GM21528 (cell line): ENCODE data around the gene HES5.
A peak's percentile ranks its signal among the peaks of the same experiment; 100 is the strongest.
"Not testable (repeated sequence)": the region's sequence is repeated elsewhere in the genome, so short reads cannot be mapped to it uniquely, and the experiment has no call there.

Source experiments
- ATAC-seq: cut with Tn5 transposase; IDR thresholded peaks from one replicate; pipeline ENCODE4 v1.9.1; 2021; ENCODE audit warnings: mild to moderate bottlenecking, moderate library complexity; ENCODE audit not compliant: unreplicated experiment, low FRiP score

The HES5 gene

GRCh38 chr1:2549367-2550029, 19.4 kb upstream of the HES5 start:
- ATAC-seq: not testable (repeated sequence)

DNA sequence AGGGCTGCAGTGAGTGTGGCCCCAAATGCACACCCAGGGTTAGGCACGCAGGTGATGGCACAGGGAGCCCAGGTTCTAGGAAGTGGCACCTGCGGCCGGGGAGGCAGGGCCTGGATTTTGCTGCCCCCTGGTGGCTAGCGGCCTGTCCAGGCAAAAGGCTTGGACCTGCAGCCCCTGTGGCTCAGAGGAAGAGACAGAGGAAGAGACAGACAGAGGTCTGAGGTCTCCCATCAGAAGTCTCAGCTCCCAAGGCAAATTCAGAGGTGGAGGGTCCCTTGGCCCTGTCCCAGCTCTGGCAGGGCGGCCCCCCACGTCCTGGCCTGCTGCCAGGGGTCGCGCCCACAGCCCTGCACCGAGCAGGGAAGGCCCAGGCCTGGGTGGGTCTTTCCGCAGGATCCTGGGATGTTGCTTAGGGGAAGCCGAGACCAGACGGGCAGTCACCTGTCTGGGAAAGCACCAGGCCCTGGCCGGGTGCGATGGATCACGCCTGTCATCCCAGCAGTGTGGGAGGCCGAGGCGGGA, 18.1 kb upstream of the HES5 start:
- peak; percentile 30 for ATAC-seq

DNA sequence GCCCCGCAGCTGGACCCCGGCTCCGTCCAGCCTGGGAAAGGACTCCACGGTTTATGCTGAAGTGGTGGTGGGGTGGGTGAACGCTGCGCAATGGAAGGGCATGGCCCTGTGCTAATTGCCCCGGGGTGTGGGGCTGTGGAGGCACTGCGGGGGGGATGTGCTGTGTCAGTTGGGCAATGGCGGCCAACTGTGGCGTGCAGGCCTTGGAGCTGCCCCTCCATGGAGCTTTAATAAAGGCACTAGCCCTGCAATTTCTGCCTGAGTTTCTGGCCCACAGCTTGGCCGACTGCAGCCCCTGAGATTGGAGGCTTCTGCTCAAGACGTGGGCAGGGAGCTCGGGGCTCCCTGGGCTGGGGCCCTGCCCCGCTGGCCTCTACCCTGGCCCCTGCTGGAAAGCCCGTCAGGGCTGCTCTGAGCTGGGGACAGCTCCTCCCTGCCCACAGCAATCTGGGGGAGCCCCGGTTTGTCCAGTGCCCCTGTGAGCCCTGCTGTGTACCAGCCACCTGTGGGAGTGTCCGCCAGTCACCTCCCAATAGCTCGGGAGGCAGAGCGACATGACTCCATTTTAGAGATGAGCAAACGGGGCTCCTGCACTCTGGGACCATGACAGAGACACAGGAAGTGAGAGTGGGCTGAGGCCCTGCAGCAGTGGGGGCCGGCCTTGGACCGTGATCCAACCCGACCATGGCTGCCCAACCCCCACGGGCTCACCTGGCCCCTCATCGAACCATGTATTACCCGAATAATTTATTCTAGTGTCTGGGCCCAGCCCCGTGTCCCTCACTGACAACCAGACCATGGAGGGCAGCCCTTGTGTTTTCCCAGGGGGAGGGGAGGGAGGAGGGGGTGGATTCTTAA, 17.4 kb upstream of the HES5 start:
- no peak for ATAC-seq

- ATAC-seq: peak; percentile 27
Observed at GRCh38 chr1:2546515-2547209, 16.6 kb upstream of the HES5 start.

GRCh38 chr1:2545754-2546514, 15.9 kb upstream of the HES5 start:
- peak; percentile 31 for ATAC-seq

DNA sequence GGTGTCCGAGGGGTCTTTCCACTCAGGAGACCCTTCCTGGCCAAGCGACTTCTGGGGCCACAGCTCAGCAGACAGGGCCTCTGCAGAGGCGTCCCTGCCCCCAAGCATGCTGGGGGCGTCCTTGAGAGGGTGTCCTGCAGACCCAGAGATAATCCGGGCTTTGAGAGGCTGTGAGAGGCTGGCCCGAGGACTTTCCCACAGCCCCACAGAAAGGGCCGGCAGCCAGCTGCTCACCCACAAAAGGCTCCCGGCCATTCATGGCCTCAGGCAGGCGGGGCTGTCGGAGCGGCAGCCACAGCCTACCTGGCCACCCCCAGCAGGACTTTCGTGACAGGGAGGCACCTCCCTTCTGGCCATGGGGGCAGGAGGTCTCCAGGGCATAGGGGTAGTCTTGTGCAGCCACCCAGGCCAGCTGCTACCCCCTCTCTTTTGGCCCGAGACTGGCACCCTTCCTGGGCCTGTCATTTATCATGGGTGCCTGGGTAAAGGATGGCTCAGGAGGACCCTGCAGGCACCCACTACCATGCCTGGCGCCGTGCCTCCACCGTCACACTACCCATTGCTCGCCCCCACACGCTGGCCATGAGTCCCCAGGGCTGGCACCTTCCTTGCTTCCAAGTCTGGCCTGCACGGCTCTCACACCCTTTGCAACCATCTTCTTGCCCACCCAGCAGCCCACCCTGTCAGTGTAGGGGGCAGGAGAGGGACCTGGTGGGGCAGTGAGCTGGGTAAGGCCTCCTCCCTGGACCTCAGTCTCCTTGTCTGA, 15.0 kb upstream of the HES5 start:
- no peak for ATAC-seq

DNA sequence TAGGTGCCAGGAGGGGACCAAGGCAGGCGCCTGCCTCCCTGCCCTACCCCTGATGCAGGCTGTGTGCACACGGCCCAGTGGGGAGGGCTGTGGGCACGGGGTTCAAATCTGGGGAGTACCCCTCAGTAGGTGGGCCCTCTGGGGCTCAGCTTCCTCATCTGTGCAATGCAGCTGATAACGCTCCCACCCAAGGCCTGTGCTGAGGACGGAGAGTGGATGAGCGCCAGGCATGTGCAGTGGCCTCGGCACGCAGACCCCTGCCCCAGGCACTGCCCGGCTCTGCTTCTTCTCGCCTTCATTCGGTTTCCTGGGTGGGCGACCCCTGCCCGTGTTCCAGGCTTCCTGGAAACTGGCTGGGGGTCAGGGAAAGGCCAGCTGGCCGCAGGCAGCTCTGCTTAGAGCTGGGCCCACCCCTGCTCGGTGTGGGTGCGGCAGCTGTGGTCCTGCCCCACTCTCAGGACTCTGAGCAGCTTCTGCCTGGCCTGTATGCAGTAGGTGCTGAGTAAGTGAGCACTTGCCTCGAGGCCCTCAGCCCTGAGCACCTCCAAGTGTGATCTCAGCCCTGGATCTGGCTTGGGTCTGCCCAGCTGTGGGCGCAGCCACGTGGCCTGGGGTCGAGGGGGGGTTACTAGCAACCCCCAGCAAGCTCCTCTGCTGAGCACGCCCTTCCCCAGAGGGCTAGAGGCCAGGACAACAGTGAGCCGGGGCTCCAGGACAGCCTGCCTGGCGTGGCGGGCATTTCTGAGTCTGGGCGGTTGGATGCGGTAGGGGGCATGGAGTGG, 14.2 kb upstream of the HES5 start:
- no peak for ATAC-seq

DNA sequence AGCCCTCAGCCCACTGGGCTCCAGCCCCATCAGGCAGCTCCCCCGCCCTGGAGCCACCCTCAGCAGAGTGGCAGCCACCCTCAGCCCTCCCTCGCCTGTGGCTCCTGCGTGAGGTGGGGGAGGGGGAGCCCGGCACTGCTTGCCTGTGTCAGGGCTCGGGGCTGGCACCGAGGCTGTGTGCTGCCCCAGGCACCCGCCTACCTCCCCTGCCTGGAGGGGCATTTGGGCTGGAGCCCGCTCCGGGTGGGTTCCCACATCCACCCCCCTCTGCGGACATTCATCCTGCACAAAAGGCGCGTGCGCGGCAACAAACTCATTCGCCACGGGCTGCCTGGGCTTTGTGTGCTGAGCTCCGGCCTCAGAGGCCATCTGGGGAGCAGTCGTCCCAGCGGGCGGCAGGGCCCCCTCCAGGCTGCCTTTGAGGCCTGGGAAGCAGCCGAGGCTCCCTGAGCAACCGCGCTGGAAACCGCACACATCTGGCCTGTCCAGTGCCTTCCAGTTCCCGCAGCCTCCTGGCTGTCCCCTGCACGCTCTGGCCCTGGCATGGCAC, 13.6 kb upstream of the HES5 start:
- no peak for ATAC-seq

DNA sequence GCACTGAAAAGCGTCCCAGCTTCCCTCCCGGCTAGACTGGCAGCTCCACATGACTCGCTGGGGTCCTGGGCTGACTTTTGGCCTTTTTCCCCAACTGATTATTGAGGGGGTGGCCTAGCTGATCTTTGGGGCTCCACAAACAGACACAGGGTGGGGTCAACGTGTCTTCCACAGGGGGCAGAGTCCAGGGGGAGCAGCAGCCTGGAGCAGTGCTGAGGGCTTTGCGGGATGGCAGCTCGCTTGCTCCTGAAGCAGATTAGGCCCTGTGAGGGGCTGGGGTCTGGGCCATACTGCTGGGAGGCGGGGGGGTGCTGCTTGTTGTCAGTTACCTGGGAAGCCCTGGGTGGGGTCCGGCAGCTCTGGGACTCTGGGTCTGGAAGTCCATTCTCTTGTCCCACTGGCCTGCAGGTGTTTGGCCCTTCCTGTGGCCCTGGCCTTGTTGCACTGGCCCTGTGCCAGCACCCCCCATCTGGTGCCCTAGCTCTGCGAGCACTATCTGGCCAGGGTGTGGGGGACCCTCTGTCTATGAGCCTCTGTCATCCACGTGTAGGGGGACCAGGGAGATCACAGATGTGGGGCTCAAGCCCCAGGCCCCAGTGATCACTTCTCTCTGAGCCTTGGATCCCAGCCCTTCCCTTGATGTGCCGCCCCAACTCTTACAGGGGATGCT, 12.3 kb upstream of the HES5 start:
- ATAC-seq: no peak

GRCh38 chr1:2541619-2542245, 11.7 kb upstream of the HES5 start:
- ATAC-seq: no peak

DNA sequence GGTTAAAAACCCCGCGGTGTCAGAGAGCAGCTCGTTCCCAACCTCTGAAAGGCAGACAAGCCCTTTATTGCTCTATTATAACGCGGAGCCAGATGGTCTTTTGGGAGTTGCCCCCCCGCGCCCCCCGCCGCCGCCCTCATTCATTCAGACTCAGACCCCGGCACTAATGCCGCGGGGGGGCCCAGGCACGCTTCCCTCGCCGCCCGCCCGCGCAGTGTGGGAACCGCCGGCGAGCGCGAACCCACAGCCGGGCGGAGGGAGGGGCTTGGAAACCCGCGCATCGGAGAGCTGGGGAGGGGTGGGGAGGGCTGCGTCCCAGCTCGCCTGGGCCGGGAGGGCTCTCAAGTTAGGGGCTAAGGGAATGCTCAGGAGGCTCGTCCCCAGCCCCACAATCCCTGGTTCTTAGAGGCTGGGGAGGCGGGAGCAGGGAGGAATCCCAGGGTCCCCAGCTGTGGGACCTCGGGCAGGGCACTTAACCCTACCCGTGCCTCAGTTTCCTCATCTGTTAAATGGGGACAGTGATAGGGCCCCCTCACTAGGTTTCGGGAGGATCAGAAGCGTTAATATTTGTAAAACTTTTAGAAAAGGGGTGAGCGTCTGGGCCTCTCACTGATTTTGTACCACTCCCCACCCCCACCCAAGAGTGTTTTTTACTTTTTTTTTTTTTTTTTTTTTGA, 10.9 kb upstream of the HES5 start:
- no peak for ATAC-seq

DNA sequence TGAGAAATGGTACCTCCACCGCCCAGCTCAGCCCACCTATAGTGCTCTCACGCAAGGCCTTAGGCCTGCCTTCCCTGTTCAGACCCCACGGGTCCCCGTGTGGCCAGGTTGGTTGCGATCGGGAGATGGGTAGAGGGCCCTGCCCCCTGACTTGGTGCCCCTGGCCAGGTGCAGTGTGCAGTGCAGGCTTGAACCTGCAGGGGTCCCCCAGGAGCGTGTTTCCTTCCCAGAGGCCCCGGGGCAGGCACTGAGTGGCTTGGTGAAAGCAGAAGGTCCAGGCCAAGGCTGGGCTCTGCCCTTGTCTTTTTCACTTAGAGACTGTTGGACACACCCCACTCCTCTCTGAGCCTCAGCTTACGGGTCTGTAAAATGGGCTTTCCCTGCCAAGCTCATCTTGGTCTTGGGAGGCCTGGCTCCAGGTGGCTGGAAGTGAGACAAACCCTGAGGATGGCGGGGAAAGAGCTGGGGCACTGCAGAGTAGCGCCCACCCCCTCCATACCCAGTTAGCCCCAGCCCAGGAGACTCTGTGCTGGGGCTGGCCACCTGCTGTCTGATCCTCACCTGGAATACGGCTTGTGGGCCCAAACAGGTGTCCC, 9.3 kb upstream of the HES5 start:
- ATAC-seq: no peak

- ATAC-seq: no peak
Observed at GRCh38 chr1:2538872-2539271, 8.8 kb upstream of the HES5 start.

DNA sequence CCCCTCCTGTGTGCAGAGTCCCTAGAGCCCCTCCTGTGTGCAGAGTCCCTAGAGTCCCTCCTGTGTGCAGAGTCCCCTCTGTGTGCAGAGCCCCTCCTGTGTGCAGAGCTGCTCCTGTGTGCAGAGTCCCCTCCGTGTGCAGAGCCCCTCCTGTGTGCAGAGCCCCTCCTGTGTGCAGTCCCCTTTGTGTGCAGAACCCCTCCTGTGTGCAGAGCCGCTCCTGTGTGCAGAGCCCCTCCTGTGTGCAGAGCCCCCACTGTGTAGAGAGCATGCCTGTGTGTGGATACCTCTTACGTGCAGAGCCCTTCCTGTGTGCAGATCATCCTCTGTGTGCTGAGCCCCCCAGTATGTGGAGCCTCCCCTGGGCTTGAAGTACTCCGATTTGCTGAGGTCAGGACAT, 8.3 kb upstream of the HES5 start:
- no peak for ATAC-seq

DNA sequence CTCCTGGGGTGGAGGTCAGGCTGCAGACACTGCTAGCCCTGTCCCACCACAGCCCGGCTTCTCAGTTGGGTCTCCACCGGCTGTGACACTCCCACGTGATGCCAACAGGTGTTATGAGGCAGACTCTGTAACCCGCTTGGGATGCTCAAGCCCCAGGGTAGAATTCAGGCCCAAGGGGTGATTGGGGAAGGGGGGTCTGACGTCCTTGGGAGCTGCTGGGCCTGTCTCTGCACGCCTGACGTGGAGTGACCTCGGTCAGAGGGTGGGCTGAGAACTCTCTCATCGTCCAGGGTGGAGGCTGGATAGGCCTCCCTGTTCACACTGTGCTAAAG, 7.7 kb upstream of the HES5 start:
- ATAC-seq: no peak

DNA sequence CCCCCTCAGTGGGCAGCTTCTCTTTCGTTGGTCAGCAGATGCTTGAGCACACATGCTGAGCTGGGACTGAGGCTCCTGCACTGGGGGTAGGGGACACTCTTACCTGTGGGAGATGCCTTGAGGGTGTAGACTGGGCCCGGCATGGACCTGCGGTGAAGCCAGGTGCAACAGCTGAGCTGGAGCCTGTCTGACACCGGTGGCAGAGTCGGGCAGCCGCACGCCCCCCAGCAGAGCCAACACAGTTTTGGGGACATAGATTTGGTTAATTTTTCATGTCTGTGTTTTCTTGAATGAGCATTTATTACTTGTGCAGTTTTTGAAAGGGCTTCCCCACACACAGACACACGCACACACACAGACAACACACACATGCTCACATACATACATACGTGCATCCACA, 5.9 kb upstream of the HES5 start:
- no peak for ATAC-seq

DNA sequence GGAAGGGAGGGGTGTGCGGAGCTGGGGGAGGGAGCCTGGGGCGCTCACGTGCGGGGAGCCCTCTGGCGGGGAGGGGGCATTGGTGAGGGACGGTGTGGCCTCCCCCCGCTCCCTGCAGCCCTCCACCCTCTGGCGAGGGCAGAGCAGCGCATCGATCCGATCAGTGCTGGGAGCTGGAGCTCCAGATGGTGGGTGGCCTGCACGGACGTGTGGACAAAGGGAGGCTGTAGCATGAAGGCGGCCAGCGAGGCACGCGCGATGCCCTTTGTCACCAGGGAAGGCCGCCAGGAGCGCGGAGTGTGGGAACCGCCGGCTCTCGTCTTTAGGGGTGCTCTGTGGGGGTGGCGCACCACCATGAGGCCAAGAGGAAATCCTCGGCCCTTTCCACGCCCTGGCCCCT, 5.4 kb upstream of the HES5 start:
- ATAC-seq: no peak
